PC-9 (cell line): ENCODE measurements around the gene COL5A1.

ENCODE experiments used
- EZH2 ChIP-seq: fragments of 200-600 bp; sonication (generic); IDR thresholded peaks from 2 replicates; pipeline ENCODE4 v1.8.0; 2017; ENCODE audit warnings: antibody characterized with exemption, low read depth
- TF ChIP-seq, protein P1 (sequence below): fragments of 200-600 bp; sonication (generic); conservative IDR thresholded peaks from 2 replicates; pipeline ENCODE4 v1.6.1; 2017; ENCODE audit warnings: mixed run types, antibody characterized with exemption, mild to moderate bottlenecking, moderate library complexity

DNA sequence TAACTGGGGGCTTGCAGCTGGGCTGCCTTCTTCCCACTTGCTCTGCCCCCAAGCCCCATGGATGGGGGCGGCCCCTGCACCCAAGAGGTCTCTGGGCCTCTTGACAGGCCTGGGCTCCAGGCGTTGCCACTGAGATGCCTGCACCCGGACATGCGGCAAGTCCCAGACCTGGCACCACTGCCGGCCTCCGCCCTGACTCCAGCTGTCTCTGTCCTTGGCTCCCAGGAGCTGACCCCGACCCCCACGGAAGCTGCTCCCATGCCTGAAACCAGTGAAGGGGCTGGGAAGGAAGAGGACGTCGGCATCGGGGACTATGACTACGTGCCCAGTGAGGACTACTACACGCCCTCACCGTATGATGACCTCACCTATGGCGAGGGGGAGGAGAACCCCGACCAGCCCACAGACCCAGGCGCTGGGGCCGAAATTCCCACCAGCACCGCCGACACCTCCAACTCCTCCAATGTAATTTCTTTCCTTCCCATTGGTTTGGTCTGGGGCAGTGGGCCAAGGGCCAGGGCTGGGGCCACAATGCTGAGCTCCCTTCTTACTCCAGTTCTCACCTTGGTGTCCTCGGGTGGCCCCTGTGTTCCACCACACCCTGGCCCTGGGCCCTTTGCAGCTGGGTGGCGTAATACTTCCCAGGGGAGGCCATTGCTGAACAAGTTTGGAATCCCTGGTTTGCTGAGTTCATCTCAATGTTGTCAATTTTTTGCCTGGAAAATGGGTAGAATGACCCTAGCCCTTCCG, 88.6 kb downstream of the COL5A1 start:
- TF ChIP-seq, protein P1, sequence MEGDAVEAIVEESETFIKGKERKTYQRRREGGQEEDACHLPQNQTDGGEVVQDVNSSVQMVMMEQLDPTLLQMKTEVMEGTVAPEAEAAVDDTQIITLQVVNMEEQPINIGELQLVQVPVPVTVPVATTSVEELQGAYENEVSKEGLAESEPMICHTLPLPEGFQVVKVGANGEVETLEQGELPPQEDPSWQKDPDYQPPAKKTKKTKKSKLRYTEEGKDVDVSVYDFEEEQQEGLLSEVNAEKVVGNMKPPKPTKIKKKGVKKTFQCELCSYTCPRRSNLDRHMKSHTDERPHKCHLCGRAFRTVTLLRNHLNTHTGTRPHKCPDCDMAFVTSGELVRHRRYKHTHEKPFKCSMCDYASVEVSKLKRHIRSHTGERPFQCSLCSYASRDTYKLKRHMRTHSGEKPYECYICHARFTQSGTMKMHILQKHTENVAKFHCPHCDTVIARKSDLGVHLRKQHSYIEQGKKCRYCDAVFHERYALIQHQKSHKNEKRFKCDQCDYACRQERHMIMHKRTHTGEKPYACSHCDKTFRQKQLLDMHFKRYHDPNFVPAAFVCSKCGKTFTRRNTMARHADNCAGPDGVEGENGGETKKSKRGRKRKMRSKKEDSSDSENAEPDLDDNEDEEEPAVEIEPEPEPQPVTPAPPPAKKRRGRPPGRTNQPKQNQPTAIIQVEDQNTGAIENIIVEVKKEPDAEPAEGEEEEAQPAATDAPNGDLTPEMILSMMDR = no peak
- no peak for TF ChIP-seq EZH2
